SW480 (cell line): ENCODE results near the gene RAD51B.

ENCODE experiments used
- DNase-seq: peaks from one replicate; pipeline ENCODE4 v3.0.0-alpha.2; 2016; ENCODE audit warnings: low spot score

Gene RAD51B

DNA sequence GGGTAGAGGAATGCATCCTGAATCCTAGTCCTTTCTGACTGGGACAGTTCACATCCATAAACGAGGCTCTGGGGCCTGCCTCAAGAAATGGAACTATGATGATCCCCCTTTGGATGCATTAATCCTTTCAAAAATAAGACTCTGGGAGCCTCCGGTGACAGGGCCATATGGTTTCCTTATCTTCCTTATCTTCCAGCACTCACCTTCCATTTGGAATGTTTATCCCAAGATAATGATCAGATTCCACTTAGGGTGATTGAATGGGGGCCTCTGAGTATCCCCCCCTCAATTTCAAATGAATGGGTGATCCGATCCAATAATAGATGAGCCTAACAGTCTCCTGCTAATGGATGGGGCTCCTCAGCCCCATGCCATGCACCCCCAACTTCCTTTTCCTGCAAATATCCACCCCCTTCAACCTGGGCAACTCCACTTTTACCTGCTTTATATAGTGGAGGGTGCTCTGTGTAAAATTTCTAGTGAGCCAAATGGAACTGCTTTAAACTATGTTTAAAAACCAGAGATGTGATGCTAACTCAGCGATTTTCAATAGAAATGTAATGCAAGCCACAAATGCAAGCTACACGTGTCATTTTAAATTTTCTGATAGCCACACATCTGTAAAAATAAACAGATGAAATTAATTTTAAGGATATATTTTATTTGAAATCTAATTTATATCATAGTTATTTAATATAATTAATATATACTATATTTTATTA lies 815.5 kb downstream of the RAD51B start:
- no peak for DNase-seq

DNA sequence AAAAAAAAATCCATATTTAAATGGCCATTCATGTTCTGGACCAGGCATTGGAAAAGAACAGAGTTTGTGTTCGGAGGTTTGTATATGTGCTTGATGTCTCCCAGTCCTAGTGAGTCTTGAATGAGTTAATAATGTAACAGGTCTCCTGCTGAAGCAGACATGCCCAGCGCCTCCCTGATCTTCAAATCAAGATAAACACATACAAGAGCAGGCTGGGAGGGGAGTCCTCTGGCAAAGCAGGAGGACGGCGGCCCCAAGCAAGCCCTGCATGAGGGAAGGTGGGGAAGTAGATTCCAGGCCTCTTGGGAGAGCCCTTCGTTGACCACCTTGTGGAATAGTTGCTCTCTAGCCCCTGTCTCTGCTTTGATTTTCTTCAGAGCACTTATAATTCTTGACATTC lies 817.0 kb downstream of the RAD51B start:
- no peak for DNase-seq

DNA sequence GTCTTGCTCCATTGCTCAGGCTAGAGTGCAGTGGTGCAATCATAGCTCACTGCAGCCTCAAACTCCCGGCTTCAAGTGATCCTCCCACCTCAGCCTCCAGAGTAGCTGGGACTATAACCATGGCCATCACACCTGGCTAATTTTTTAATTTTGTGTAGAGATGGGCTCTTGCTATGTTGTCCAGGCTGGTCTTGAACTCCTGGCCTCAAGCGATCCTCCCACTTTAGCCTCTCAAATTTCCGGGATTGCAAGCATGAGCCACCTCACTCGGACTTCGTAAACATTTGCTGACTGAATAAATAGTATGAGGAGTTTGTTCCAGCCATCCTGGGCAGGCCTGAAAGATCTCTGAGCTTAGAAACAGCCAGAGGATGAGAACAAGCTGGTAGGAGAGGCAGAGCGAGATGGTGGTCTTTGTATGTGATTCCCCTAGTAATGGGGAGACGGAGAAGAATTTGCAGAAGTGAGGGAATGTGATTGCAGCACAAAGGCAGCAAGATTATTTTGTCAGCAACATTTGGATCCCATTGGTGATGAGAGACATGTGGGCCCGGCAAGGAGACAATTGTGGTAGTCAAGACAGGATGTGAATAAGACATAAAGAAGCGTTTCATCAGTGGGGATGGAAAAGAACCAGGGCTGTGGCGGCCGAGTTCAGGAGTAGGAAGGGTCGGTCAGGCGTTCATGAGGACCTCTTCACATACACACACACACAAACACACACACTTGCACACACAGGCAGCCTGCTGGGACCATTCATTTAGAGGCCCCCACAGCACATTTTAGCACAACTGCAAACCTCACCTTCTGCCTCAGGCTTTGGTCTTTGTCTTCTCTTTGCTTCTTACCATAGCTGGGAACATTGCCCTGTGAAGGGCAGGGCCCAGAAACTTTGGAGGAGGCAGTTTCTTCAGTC lies 817.8 kb downstream of the RAD51B start:
- no peak for DNase-seq

DNA sequence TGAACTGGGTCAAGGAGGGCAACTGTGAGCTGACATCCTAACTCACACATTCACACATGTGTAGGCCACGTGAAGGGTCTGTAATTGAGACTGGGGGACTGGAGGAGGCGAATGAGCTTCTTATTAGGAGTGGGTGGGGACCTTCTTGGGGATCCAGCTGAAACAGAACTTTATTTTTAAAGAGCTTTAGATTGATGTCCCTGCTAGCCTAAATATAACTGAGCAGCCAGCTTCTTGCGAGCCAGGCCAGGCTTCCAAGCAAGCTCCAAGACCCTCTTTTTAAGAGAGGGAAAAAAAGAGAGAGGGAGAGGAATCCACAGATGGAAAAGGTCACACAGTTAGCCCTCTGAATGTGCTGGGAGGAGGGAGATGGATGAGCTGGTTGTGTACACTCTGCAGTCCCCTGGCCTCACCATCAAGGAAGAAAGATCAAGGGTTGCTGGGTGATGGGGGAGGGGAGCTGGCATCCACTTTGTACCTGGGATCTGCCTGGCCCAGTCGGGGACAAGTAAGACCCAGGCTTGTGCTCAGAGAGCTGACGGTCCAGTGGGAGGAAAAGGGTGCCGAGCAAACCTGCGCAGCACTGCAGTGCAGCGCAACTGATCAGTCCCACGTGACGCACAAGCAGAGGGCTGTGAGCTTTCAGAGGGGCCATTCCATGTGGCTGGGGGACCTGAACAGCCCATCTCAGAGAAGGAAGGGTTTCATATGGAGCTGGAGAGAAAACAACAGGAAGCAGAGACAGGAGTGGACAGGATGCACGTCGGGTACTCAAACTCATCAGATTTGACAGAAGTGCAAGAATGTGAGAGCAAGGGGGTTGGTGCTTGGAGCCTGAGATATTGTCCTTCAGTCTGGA lies 818.8 kb downstream of the RAD51B start:
- DNase-seq, result no peak

DNA sequence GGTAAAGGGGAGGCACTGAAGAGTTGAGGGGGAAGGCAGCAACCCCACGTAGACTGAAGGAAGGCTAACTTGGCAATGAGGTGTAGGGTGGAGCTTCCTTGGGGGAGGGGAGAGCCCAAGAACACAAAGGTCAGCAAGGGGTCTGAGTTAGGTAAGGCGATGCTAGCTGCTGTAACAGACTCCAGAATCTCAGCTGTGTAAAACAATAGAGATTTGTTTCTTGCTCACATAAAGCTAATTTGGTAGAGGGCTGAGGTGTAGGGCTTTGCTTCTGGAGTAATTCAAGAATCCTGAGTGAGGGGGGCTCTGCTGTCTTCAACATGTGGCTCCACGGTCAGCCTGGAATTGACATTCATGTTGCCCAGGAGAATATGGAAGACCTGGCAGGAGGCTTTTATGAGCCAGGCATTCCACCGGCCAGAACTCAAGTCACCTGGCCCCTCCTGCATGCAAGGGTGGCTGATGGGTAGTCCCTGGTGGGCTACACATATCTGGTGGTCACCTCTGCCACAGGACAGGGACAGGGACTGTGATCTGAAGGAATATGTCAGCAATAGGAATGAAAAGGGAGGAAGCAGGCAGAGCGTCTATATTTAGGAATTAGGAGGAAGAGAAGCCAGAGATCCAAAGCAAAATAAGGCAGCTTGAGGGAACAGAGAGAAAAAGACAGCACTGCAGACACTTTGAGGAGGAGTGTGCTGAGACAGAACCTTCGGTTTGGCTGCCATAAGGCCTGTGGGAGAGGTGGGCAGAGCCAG lies 819.6 kb downstream of the RAD51B start:
- DNase-seq, result no peak

DNA sequence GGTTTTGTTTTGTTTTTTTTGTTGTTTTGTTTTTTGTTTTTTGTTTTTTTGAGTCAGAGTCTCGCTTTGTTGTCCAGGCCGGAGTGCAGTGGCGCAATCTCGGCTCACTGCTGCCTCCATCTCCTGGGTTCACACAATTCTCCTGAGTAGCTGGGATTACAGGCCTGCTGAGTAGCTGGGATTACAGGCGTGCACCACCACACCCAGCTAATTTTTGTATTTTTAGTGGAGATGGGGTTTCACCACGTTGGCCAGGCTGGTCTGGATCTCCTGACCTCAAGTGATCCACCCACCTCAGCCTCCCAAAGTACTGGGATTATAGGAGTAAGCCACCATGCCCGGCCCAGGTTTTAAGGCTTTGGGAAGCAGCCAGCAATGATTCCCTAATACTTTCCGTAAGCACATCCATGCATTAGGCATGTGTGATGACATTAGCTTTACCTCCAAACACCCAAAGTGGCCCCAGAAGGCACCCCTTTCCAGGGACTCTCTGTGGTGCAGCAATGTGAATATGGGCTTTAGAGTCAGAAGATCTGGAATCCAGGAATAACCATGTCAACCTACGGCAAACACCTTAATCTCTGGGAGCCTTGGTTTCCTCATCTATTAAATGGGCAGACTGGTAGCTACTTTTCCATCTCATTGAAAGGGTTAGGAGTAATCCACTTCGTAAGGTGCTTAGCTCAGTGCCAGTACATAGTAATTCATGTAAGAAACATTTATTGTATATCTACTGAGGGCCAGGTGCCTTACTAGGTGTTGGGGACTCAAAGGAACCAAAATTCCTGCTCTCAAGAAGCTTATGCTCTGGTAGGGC lies 820.4 kb downstream of the RAD51B start:
- no peak for DNase-seq

DNA sequence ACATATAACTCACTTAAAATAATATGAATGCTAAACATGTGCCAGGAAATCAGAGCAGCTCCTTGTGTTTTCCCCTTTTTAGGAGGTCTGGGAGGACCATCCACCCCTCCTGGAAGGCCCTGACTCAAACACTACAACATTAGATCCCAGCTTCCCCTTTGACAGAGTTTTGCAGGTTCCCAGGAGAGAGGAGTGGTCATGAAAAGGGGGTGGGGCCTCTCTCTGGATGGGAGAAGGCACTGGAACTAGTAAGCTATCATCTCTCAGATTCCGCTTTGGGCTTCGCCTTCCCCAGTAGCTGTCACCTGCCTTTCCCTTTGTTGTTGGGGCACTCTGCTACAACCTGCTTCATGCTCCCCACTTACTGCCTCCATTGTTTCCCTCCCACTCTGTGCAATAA lies 824.1 kb downstream of the RAD51B start:
- no peak for DNase-seq

DNA sequence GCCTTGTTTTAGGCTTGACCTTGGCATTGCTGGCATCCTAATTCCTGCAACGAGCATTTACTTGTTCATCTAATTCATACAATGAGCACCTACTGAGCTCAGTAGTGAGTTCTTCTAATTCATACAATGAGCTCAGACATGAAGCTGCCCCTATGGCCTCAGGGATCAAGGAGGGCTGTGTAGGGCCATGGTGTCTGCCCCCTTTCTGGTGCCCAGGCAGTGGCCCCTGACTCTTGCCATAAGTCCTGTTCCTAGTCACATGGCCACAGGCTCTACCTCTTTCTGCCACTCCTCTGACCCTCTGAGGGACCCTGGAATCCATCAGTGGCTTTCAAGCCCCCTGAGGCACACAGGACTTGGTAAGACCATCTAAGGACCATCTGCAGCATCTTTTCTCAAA lies 824.5 kb downstream of the RAD51B start:
- no peak for DNase-seq

DNA sequence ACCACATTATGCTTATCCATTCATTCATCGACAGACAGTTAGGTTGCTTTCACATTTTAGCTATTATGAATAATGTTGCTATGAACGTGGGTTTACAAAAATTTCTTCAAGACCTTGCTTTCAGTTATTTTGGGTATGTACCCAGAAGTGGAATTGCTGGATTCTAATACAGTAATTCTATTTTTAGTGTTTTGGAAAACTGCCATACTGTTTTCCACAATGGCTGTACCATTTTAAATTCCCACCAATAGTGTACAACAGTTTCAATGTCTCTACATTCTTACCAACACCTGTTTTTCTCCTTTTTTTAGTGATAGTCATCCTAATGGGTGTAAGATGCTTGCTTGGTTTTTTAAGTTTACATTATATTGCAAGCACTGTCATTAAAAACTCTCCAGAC lies 825.8 kb downstream of the RAD51B start:
- no peak for DNase-seq

DNA sequence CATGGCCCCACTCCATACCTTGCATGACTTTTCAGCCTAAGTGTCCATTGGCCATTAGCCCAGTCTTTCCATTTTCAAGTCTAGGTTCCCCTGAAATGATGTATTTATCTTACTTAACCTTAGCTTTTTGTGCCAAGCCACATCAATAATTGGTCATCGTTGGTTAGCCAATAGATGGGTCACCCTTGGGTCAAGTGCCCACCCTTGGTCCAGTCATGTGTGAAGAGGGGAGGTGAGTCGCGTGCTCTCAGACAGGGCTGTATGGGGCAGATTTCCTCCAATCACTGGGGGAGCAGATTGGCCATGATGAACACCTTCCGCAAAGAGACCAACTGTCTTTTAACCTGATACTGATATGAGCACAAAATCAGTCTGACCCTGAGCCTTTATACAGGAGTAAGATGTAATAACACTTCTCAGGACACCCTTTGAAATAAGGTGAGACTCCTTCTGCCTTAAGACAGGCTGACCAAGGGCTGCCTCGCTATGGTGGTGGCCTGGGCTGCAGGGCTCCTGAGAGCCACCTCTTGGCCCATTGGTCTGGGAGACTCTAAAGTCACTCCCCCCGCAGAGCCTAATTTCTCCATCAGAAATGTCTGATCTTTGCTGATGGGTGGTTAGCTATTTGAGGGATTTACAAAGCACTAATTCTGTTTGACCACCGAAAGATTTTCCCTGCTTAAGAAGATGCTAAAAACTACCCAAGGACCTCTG lies 830.1 kb downstream of the RAD51B start:
- DNase-seq, result no peak

DNA sequence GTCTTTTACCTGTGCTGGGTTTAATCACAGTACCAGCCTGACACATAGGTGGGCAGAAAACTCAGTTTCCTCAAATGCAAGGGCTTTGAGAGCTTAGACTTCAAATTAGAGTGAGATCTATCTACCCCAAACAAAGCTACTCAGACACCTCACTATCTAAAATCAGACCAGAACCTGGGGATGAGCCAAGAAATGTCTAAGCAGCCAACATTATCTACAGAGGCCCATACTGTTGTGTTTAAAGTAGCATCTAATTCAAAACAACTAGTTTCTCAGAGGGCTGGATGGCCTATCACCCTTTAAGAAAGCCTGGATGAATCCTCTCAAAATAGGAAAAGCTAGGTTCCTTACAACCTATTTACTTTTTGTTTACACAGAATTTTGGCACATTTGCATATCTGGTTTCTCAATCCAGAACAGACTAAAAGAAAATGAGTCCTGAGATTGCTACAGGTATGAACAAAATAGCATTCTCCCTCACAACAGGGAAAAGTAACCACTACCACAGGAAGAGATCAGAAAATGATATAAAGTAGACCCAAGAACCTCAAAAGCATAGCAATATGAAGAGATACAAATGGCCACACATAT lies 830.9 kb downstream of the RAD51B start:
- no peak for DNase-seq

DNA sequence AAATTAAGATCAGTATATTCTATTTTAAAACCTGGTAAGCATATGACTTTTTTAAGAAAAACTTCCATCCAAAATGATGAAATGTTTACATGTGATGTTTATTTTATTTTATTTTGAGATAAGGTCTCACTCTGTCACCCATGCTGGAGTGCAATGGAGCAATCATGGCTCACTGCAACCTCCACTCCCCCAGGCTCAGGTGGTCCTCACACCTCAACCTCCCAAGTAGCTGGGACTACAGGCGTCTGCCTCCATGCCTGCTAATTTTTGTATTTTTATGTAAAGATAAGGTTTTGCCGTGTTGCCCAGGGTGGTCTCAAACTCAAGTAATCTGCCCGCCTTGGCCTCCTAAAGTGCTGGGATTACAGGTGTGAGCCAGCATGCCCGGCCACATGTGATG lies 831.5 kb downstream of the RAD51B start:
- no peak for DNase-seq

DNA sequence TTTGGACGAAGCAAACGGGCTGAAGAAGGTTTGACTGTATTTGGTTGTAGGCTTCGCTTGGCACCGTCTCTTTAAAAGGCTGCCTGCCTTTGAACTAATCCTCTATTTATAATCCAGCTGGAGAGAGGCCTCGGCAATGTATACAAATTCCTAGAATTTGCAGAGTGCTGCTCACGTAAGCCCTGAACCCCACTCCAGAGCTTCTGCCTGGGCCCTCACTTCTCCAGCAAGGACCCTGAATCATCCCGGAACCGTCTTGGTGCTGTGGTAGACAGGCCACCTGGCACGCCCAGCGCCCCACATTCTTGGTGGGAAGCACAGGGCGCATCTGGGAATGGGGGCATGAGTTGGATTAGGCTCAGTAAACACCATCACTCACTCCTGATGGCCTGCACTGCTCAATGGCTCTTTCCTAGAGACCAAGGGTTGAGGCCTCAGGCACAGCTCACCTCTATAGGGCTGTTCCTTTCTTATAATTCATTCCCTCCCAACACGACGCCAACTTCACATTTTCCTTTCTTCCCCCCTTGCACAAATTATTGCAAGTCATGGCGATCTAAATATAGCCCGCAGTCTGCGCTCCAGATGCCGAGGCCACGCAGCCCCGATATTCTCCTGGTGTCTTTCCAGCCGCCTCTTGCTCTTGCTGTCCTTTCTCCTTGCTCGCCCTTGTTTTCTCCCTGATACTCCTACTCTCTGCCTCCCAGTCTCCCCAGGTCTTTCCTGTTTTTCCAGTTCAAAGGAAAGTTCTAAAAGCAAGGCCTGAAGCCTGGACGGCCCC lies 832.3 kb downstream of the RAD51B start:
- DNase-seq, result no peak

DNA sequence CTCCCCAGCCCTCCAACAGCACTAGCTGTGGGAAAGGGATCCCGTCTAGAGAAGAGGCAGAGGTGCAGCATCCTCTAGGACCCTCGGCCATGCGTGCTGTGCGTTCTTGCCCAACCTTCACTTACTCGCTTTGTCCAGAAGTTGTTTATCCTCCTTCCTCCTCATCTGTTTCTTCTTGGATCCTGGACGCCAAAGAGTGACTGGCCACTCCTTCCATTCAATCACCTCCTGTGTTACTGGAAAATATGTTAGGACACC lies 832.8 kb downstream of the RAD51B start:
- no peak for DNase-seq

DNA sequence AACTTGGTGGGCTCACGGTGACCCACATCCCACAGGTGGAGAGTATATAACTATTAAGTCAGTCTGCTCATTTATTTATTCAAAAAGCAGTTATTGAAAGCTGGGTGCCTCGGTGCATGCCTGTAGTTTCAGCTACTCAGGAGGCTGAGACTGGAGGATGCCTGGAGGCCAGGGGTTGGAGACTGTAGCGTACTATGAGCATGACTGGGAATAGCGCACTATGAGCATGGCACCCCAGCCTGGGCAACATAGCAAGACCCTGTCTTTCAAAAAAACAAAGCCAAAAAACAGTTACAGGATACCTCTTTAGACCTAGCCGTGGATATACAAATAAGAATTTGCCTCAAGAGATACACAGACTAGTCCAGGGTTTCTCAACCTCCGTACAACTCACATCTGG lies 833.5 kb downstream of the RAD51B start:
- no peak for DNase-seq

DNA sequence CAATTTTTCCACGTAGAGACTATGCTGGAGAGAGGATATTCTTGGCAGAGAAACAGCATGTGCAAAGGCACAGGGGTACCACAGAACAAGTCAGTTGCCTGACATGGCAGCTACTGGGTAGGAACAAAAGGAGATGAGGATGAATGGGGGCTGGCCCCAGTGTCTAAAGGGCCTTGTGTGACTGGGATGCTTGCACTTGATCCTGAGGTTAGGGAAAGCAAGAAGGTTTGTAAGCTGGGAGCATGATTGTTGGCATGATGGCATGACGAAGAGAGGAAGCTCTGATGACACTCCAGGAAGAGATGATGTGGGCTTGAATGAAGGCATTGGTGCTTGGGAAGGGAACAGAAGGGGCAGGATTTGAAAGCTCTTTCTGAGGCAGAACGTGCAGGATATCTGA lies 834.2 kb downstream of the RAD51B start:
- DNase-seq, result no peak

DNA sequence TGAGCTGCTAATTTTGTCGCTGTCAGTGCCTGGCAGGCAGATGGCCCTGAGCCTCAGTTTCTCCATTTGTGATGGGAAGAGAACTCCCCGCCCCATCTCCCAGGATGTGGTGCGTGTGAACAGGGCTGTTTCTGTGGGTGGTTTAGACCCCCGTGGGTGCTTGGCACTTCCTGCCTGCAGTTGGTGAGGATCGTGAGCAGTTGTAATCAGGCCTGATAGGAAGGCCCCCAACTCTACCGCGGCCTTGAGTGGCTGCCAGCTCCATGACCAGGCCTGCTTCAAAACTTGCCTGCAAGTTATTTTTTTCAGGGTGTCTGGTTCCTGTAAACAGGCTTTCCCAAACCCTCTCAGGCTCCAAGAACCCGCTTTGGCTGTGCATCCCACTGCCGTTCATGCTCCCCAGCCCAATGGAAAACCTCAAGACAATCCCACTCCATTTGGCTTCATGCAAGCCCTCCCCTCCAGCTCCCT lies 834.9 kb downstream of the RAD51B start:
- DNase-seq, result no peak

DNA sequence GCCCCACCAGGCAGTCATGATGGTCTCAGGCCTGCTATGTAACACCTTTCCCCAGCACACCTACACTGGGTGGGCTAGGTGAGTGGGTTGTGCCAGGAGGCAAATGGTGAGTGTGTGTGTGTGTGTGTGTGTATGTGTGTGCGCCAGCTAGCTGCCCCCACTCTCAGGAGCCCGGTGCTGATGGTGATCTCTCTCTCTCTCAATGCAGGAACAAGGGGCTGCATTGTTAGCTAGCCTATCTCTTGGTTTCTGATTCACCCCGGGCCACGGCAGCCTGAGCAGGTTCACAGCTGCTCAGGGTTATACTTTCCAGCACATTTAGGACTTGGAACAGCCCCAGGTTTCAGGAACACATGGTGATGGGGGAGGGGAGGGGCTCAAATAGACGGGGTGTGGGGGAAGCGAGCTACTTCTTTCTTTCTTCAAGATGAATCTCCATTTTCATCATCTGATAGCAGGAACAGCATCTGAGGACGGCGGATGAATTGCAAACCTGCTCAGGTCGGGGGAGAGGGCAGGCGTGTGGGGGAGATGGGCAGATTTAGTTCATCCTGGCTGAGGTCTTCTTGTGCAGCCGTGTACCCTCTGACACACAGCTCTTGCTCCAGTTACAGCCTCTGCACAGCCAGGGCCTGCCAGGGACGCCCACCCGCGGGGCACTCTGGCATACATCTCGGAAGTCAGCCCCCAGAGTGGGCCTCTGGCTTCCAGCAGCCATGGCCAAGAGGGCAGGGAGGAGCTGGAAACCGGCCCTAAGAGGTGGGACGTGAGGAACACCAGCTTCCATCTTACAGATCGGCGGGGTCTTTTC lies 835.6 kb downstream of the RAD51B start:
- peak; percentile 42 for DNase-seq
